Posterior vena cava (tissue), 2 donors: ENCODE results near the gene LRRC31. TPM values are rescaled to one million over a fixed set of nuclear protein-coding genes. Genes with fewer than 3 reads are reported as not detected.

Source experiments
- DNase-seq: peaks from one replicate; pipeline ENCODE4 v3.0.0-alpha.2; 2020; ENCODE audit warnings: low spot score
- intact Hi-C, 2 donors: fragments of 100-400 bp; cut with DNase I; formaldehyde crosslinking; loops; one replicate each; pipeline versions ENCODE4 v1.14.1 to v1.14.2; 2022 to 2023
- total RNA-seq, 2 donors: library from RNA; stranded (reverse); fragmentation: NEBNext Ultra II Directional; extraction: Animal tissue kit (Norgen Biotek cat#: 25700); gene quantifications; one replicate each; pipeline ENCODE4 v1.2.1, GENCODE V29; 2021
- donor health status: DM: yes; HTN: yes; CAD: no.
- donor health status: DM: yes; HTN: yes; CAD: no.

LRRC31 gene
- total RNA-seq, 2 donors from 2014 or later, result not detected

GRCh38 chr3:169822540-169822939 is 47.2 kb downstream of the LRRC31 start:
- no peak for DNase-seq
- intact Hi-C loops, result no loop called here

GRCh38 chr3:169822091-169822490 is 47.6 kb downstream of the LRRC31 start:
- intact Hi-C loops, result no loop called here
- no peak for DNase-seq

- intact Hi-C loops, result no loop called here
- no peak for DNase-seq
These were observed 51.4 kb downstream of the LRRC31 start for GRCh38 chr3:169818316-169818715.

- intact Hi-C loops, result no loop called here
- no peak for DNase-seq
These were observed 54.1 kb downstream of the LRRC31 start for GRCh38 chr3:169815590-169816150.

GRCh38 chr3:169813757-169814517 is 55.8 kb downstream of the LRRC31 start:
- no peak for DNase-seq
- intact Hi-C loops, result no loop called here

- intact Hi-C loops, result no loop called here
- no peak for DNase-seq
These were observed 56.5 kb downstream of the LRRC31 start for GRCh38 chr3:169813278-169813677.

GRCh38 chr3:169812332-169813235 is 57.2 kb downstream of the LRRC31 start, which contains the start of the genes LRRC34 and LRRIQ4:
LRRC34 (minus strand) TSS chr3:169812904; CDS start chr3:169812548, 356 bp downstream.
LRRIQ4 (plus strand) TSS chr3:169812870; CDS start chr3:169821922, 9,052 bp downstream.
- DNase-seq, result peak; percentile 92
- intact Hi-C loops, result no loop called here

- intact Hi-C loops, result no loop called here
- no peak for DNase-seq
These were observed 58.0 kb downstream of the LRRC31 start for GRCh38 chr3:169811631-169812331.

GRCh38 chr3:169809230-169809795 is 60.4 kb downstream of the LRRC31 start:
- intact Hi-C loops, result no loop called here
- no peak for DNase-seq

- intact Hi-C loops, result no loop called here
These were observed 65.1 kb downstream of the LRRC31 start for GRCh38 chr3:169804681-169805080.

GRCh38 chr3:169792359-169792758 is 77.4 kb downstream of the LRRC31 start:
- DNase-seq, result no peak
- intact Hi-C loops, result no loop called here

More at GRCh38 chr3:169804681-169805080, 65.1 kb downstream of the LRRC31 start:
- DNase-seq, result no peak

GRCh38 chr3:169790687-169791429 is 78.9 kb downstream of the LRRC31 start:
- no peak for DNase-seq

GRCh38 chr3:169790219-169790618 is 79.5 kb downstream of the LRRC31 start:
- intact Hi-C loops, result no loop called here

More at GRCh38 chr3:169790687-169791429, 78.9 kb downstream of the LRRC31 start:
- intact Hi-C loops, result no loop called here

More at GRCh38 chr3:169790219-169790618, 79.5 kb downstream of the LRRC31 start:
- DNase-seq, result no peak

Other genes with a start within 250 kb of the LRRC31 start
- 10 to 100 TPM; 18.3 to 26.6 TPM for gene MECOM, start 206.2 kb downstream of the LRRC31 start, total RNA-seq
- 1 to 10 TPM; 2.6 to 6.3 TPM for gene TERC, start 104.9 kb downstream of the LRRC31 start, total RNA-seq
- gene ACTRT3, start 100.4 kb downstream of the LRRC31 start, total RNA-seq, result 1 to 10 TPM; 2.2 to 2.4 TPM
- gene MYNN, start 96.5 kb downstream of the LRRC31 start, total RNA-seq, result 10 to 100 TPM; 15.0 to 17.4 TPM
- gene LRRIQ4, start 57.1 kb downstream of the LRRC31 start, total RNA-seq, result not detected
- 1 to 10 TPM; 1.9 to 4.8 TPM for gene LRRC34, start 57.0 kb downstream of the LRRC31 start, total RNA-seq
- gene SAMD7, start 41.6 kb upstream of the LRRC31 start, total RNA-seq, result not detected
- 100 to 1,000 TPM; 151 to 155 TPM for gene SEC62, start 96.9 kb upstream of the LRRC31 start, total RNA-seq
- gene GPR160, start 168.1 kb upstream of the LRRC31 start, total RNA-seq, result 1 to 10 TPM; 1.7 to 1.9 TPM